IMR-90 (cell line): ENCODE measurements around the gene DHRS7B. TPM values are rescaled to one million over a fixed set of nuclear protein-coding genes. Genes with fewer than 3 reads are reported as not detected.

ENCODE experiments used
- ATAC-seq: fragments of 200-7000 bp; cut with Tn5 transposase; 2 replicates; pipeline ENCODE4 v1.9.1; 2020; ENCODE audit warnings: low read depth, mild to moderate bottlenecking, moderate library complexity
- BruUV-seq: library from RNA; stranded (reverse); fragments of 400-500 nt; replicated peaks from 2 replicates; lab custom pipeline; 2021; lab: Mats Ljungman, UMichigan
- CTCF ChIA-PET: fragments of 300-600 bp; formaldehyde crosslinking; extraction: SDS; loops from one replicate; lab custom pipeline; 2021; ENCODE audit warnings: antibody characterized with exemption; lab: Yijun Ruan, JAX
- POLR2A ChIA-PET: fragments of 300-600 bp; sonication (Branson Sonifier 250); formaldehyde crosslinking; loops from one replicate; lab custom pipeline; 2022; ENCODE audit warnings: antibody characterized with exemption; ENCODE audit not compliant: unreplicated experiment; lab: Charles Lee
- DNase-seq: peaks from one replicate; pipeline ENCODE4 v3.0.0; 2013
- H2AFZ ChIP-seq: replicated peaks from 2 replicates; pipeline ENCODE3; 2013; ENCODE audit warnings: low read length, mild to moderate bottlenecking; ENCODE audit not compliant: poor library complexity
- H2AK5ac ChIP-seq: 2 replicates; pipeline ENCODE4 v1.6.1; 2013; ENCODE audit warnings: low read depth, low read length, inconsistent platforms
- H2AK9ac ChIP-seq: replicated peaks from 2 replicates; pipeline ENCODE3; 2013; ENCODE audit warnings: mild to moderate bottlenecking, low read depth, low read length, moderate library complexity; ENCODE audit not compliant: poor library complexity
- H2BK120ac ChIP-seq: 2 replicates; pipeline ENCODE4 v1.6.1; 2013; ENCODE audit warnings: low read depth, low read length, inconsistent platforms
- H2BK15ac ChIP-seq: 3 replicates; pipeline ENCODE4 v1.6.1; 2013; ENCODE audit warnings: low read depth, low read length, inconsistent platforms
- H2BK20ac ChIP-seq: 2 replicates; pipeline ENCODE4 v1.6.1; 2013; ENCODE audit warnings: low read depth, mild to moderate bottlenecking, inconsistent platforms, low read length, moderate library complexity
- H2BK5ac ChIP-seq: 2 replicates; pipeline ENCODE4 v1.6.1; 2013; ENCODE audit warnings: mild to moderate bottlenecking, low read depth, low read length, inconsistent platforms; ENCODE audit not compliant: poor library complexity, severe bottlenecking
- H3K14ac ChIP-seq: replicated peaks from 2 replicates; pipeline ENCODE4 v1.6.1; 2013; ENCODE audit warnings: low read depth, low read length, inconsistent platforms
- H3K18ac ChIP-seq: 2 replicates; pipeline ENCODE4 v1.6.1; 2013; ENCODE audit warnings: low read depth, low read length, control low read depth
- H3K23ac ChIP-seq: 2 replicates; pipeline ENCODE4 v1.6.1; 2013; ENCODE audit warnings: low read depth, low read length, inconsistent platforms
- H3K27ac ChIP-seq: 2 replicates; pipeline ENCODE4 v1.5.1; 2013; ENCODE audit warnings: mild to moderate bottlenecking, control low read depth, low read length; ENCODE audit not compliant: insufficient read depth
- H3K27me3 ChIP-seq: 2 replicates; pipeline ENCODE4 v1.6.1; 2013; ENCODE audit warnings: low read length; ENCODE audit not compliant: control insufficient read depth, insufficient read depth
- H3K36me3 ChIP-seq: 2 replicates; pipeline ENCODE4 v1.6.1; 2013; ENCODE audit warnings: low read length, mixed read lengths; ENCODE audit not compliant: control insufficient read depth, insufficient read depth
- H3K4ac ChIP-seq: 2 replicates; pipeline ENCODE4 v1.6.1; 2013; ENCODE audit warnings: low read depth, low read length, inconsistent platforms
- H3K4me1 ChIP-seq: 2 replicates; pipeline ENCODE4 v1.6.1; 2013; ENCODE audit warnings: low read length, mixed read lengths; ENCODE audit not compliant: control insufficient read depth, insufficient read depth
- H3K4me2 ChIP-seq: 2 replicates; pipeline ENCODE4 v1.6.1; 2013; ENCODE audit warnings: low read depth, mild to moderate bottlenecking, control low read depth, low read length, moderate library complexity
- H3K4me3 ChIP-seq: 2 replicates; pipeline ENCODE4 v1.5.1; 2013; ENCODE audit warnings: low read depth, mild to moderate bottlenecking, control low read depth, low read length, moderate library complexity; ENCODE audit not compliant: insufficient read depth
- H3K56ac ChIP-seq: 2 replicates; pipeline ENCODE4 v1.6.1; 2013; ENCODE audit warnings: low read length, inconsistent platforms; ENCODE audit not compliant: insufficient read depth; ENCODE audit errors: extremely low read depth
- H3K79me1 ChIP-seq, 2 experiments: 2 replicates each; pipeline ENCODE4 v1.6.1; 2013; ENCODE audit warnings: low read length in 2 of 2, inconsistent platforms in 1 of 2, low read depth in 1 of 2
- H3K9ac ChIP-seq: 2 replicates; pipeline ENCODE4 v1.6.1; 2013; ENCODE audit warnings: low read depth, low read length, control low read depth
- H3K9me1 ChIP-seq: 2 replicates; pipeline ENCODE4 v1.6.1; 2013; ENCODE audit warnings: low read length, inconsistent platforms; ENCODE audit not compliant: insufficient read depth
- H3K9me3 ChIP-seq: 2 replicates; pipeline ENCODE4 v1.6.1; 2013; ENCODE audit warnings: low read length; ENCODE audit not compliant: control insufficient read depth, insufficient read depth
- H4K20me1 ChIP-seq: 2 replicates; pipeline ENCODE4 v1.6.1; 2013; ENCODE audit warnings: low read length, inconsistent platforms; ENCODE audit not compliant: insufficient read depth
- H4K5ac ChIP-seq: 2 replicates; pipeline ENCODE4 v1.6.1; 2013; ENCODE audit warnings: mild to moderate bottlenecking, low read depth, low read length, control low read depth
- H4K8ac ChIP-seq, 2 experiments: 2 replicates each; pipeline ENCODE4 v1.6.1; 2013; ENCODE audit warnings: low read depth in 2 of 2, low read length in 2 of 2, control low read depth in 1 of 2, inconsistent platforms in 1 of 2
- H4K91ac ChIP-seq: 2 replicates; pipeline ENCODE4 v1.6.1; 2013; ENCODE audit warnings: low read depth, low read length, inconsistent platforms; ENCODE audit not compliant: insufficient read depth
- BHLHE40 ChIP-seq: fragments of 150-350 bp; IDR thresholded peaks from 2 replicates; pipeline ENCODE4 v1.6.1; 2016; ENCODE audit warnings: mild to moderate bottlenecking, low read depth, low read length
- CEBPB ChIP-seq: IDR thresholded peaks from 2 replicates; pipeline ENCODE4 v1.6.1; 2012; ENCODE audit warnings: low read depth, low read length, improper control_type of control experiment
- CHD1 ChIP-seq: IDR thresholded peaks from 2 replicates; pipeline ENCODE4 v1.6.1; 2012; ENCODE audit warnings: low read depth, low read length, improper control_type of control experiment
- CTCF ChIP-seq: conservative IDR thresholded peaks from 2 replicates; pipeline ENCODE4 v1.5.1; 2012; ENCODE audit warnings: mild to moderate bottlenecking, low read depth, low read length, improper control_type of control experiment
- FOS ChIP-seq: fragments of 150-350 bp; IDR thresholded peaks from 2 replicates; pipeline ENCODE4 v1.6.1; 2016; ENCODE audit warnings: low read depth, low read length
- MAFK ChIP-seq: IDR thresholded peaks from 2 replicates; pipeline ENCODE4 v1.6.1; 2012; ENCODE audit warnings: low read depth, low read length, improper control_type of control experiment
- MXI1 ChIP-seq: IDR thresholded peaks from 2 replicates; pipeline ENCODE4 v1.6.1; 2012; ENCODE audit warnings: low read depth, mild to moderate bottlenecking, low read length, moderate library complexity, borderline replicate concordance
- NFE2L2 ChIP-seq: fragments of 150-350 bp; IDR thresholded peaks from 2 replicates; pipeline ENCODE4 v1.6.1; 2016; ENCODE audit warnings: low read depth, mild to moderate bottlenecking, low read length
- POLR2A ChIP-seq: IDR thresholded peaks from 2 replicates; pipeline ENCODE4 v1.6.1; 2012; ENCODE audit warnings: mild to moderate bottlenecking, low read depth, low read length
- RCOR1 ChIP-seq: IDR thresholded peaks from 2 replicates; pipeline ENCODE4 v1.6.1; 2012; ENCODE audit warnings: mild to moderate bottlenecking, low read length, improper control_type of control experiment; ENCODE audit not compliant: insufficient replicate concordance
- RFX5 ChIP-seq: IDR thresholded peaks from 2 replicates; pipeline ENCODE4 v1.8.0; 2012; ENCODE audit warnings: low read depth, mild to moderate bottlenecking, low read length, moderate library complexity
- SMC3 ChIP-seq: fragments of 150-350 bp; IDR thresholded peaks from 2 replicates; pipeline ENCODE4 v1.6.1; 2016; ENCODE audit warnings: low read depth, mild to moderate bottlenecking, antibody characterized with exemption, low read length, moderate library complexity
- USF2 ChIP-seq: fragments of 150-350 bp; IDR thresholded peaks from 2 replicates; pipeline ENCODE4 v1.6.1; 2017; ENCODE audit warnings: mild to moderate bottlenecking, antibody characterized with exemption, low read length, low read depth
- WGBS, 2 experiments: methylation state at CpG; one replicate each; pipeline versions ENCODE4 v1.1.5 to v1.1.7; 2013; ENCODE audit warnings: missing lambda C conversion rate in 2 of 2; ENCODE audit not compliant: insufficient read length in 1 of 2; ENCODE audit errors: extremely low coverage in 2 of 2; 5-methylcytosine and 5-hydroxymethylcytosine counted together
- dilution Hi-C: fragments of 300-500 bp; cut with HindIII; formaldehyde crosslinking; loops from one replicate; pipeline ENCODE4 v1.14.3; 2018; ENCODE audit warnings: low sequenced_read_pairs; ENCODE audit not compliant: unreplicated experiment
- in situ Hi-C: fragments of 300-500 bp; cut with MboI; formaldehyde crosslinking; loops from 3 replicates; pipeline ENCODE4 v1.14.3; 2019; ENCODE audit warnings: low sequenced_read_pairs, inconsistent platforms, mixed read lengths
- intact Hi-C: fragments of 100-400 bp; cut with micrococcal nuclease; formaldehyde crosslinking; loops from 2 replicates; pipeline ENCODE4 v1.10.0; 2022
- polyA plus RNA-seq, 3 experiments: library from polyadenylated mRNA; depleted of rRNA; stranded (reverse); fragments of >200 nt; gene quantifications; 2 replicates each; pipeline ENCODE4 v1.2.3, GENCODE V29; 2012; ENCODE audit warnings: low replicate concordance in 1 of 3
- total RNA-seq: library from RNA; depleted of rRNA; stranded (reverse); fragments of >200 nt; gene quantifications from 2 replicates; pipeline ENCODE4 v1.2.3, GENCODE V29; 2012

DHRS7B gene
- total and polyA plus RNA-seq, 2 of the 4 experiments (the other 2 are of a cell fraction), result 24.4 to 34.4 TPM

- H2AK5ac ChIP-seq, result no peak overlapping the region
- no peak overlapping the region for H4K8ac ChIP-seq
- H4K91ac ChIP-seq, result no peak overlapping the region
- H4K5ac ChIP-seq, result no peak overlapping the region
- H2BK5ac ChIP-seq, result no peak overlapping the region
- no peak overlapping the region for H2AFZ ChIP-seq
- DNase-seq, result no peak
- no peak overlapping the region for H3K4me2 ChIP-seq
- no TSS peak for BruUV-seq
- H3K9me3 ChIP-seq, result no peaks in the 10 kb centered on the region; the same call in 1 of the 2 replicates
- no peak for ATAC-seq
- peaks cover 2% of the 10 kb centered on the region for H3K36me3 ChIP-seq
- no peak overlapping the region for H2BK15ac ChIP-seq
- H3K18ac ChIP-seq, result no peak overlapping the region
- dilution Hi-C loops (no loop called here), in situ Hi-C loops (no loop called here), intact Hi-C loops (no loop called here)
- H3K4me3 ChIP-seq, result no peak overlapping the region
- ChIA-PET CTCF (no interaction called here), POLR2A (no interaction called here)
- H3K79me1 ChIP-seq, result peaks cover 23 to 63% of the 10 kb centered on the region in 2 experiments
- WGBS, 2 experiments, result no CpG with 5 or more reads among the region's 1 CpG
- no peak overlapping the region for H2BK120ac ChIP-seq
- H3K27me3 ChIP-seq, result no peaks in the 10 kb centered on the region
- no peak overlapping the region for H3K9ac ChIP-seq
- H3K56ac ChIP-seq, result no peak overlapping the region
- no peak overlapping the region for H3K27ac ChIP-seq
- no peak overlapping the region for H3K14ac ChIP-seq
- H3K4ac ChIP-seq, result no peak overlapping the region
- peaks cover 14% of the 10 kb centered on the region; the same call in 1 of the 2 replicates for H3K9me1 ChIP-seq
- H3K23ac ChIP-seq, result no peak overlapping the region
- no peak overlapping the region for H2AK9ac ChIP-seq
- H3K4me1 ChIP-seq, result peaks cover 5% of the 10 kb centered on the region
- H4K20me1 ChIP-seq, result peaks cover 14% of the 10 kb centered on the region
- no peak overlapping the region for H2BK20ac ChIP-seq
- TF ChIP-seq NFE2L2 (no peak), MXI1 (no peak), USF2 (no peak), RFX5 (no peak), RCOR1 (no peak), FOS (no peak), CEBPB (no peak), SMC3 (no peak), CHD1 (no peak), CTCF (no peak), BHLHE40 (no peak), MAFK (no peak), POLR2A (no peak)
Measured at GRCh38 chr17:21217346-21217745, 90.6 kb downstream of the DHRS7B start.
